GM12891 (cell line): Measurements from ENCODE around the gene ZXDB.
"Not testable (repeated sequence)": the region's sequence is repeated elsewhere in the genome, so short reads cannot be mapped to it uniquely, and the experiment has no call there.

Experiments
- DNase-seq: peaks from one replicate; pipeline ENCODE4 v3.0.0; 2011; ENCODE audit warnings: low spot score; ENCODE audit not compliant: insufficient read length
- FAIRE-seq: peaks from 2 replicates; lab custom pipeline; 2011; peaks lifted over from hg19 to GRCh38; lab: Jason Lieb, UNC
- PAX5 ChIP-seq: IDR thresholded peaks from 2 replicates; pipeline ENCODE4 v1.6.1; 2011; ENCODE audit warnings: low read length, moderate library complexity, mild to moderate bottlenecking; ENCODE audit not compliant: insufficient read depth, severe bottlenecking
- POLR2A ChIP-seq: IDR thresholded peaks from 2 replicates; pipeline ENCODE4 v1.6.1; 2011; ENCODE audit warnings: low read depth, low read length, control low read depth
- POLR2AphosphoS5 ChIP-seq: IDR thresholded peaks from 2 replicates; pipeline ENCODE4 v1.6.1; 2011; ENCODE audit warnings: low read depth, low read length, control low read depth
- POU2F2 ChIP-seq: IDR thresholded peaks from 2 replicates; pipeline ENCODE4 v1.6.1; 2011; ENCODE audit warnings: low read depth, mild to moderate bottlenecking, control low read depth, low read length, moderate library complexity
- SPI1 ChIP-seq: IDR thresholded peaks from 2 replicates; pipeline ENCODE4 v1.6.1; 2011; ENCODE audit warnings: low read depth, low read length, control low read depth
- TAF1 ChIP-seq: IDR thresholded peaks from 2 replicates; pipeline ENCODE4 v1.6.1; 2011; ENCODE audit warnings: low read depth, low read length, control low read depth

The ZXDB gene

GRCh38 chrX:57596109-57596508, 4.3 kb downstream of the ZXDB start:
- FAIRE-seq (no peak), DNase-seq (no peak)
- TF ChIP-seq POLR2A, result no peak
- no peak for TF ChIP-seq SPI1
- no peak for TF ChIP-seq POU2F2

DNA sequence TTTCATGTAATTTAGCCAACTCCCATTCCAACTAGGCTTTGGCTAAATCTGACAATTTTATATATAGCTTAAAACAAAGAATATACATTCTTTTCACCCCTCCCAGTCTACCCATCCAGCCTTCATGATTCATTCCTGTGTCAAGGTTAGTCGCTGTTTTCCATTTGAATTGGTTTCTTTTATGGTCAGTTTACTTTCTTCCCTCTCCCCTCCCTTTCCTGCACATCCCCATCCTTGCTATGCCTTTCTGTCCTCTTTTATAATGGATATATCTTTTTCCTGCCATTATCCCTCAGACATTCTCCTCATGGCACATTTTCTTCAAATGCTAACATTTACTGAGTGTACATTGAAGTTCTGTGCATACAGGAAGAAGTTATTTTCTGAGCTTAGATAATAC, 4.7 kb downstream of the ZXDB start:
- FAIRE-seq (no peak), DNase-seq (no peak)
- no peak for TF ChIP-seq TAF1
- TF ChIP-seq SPI1, result no peak
- no peak for TF ChIP-seq POLR2A

DNA sequence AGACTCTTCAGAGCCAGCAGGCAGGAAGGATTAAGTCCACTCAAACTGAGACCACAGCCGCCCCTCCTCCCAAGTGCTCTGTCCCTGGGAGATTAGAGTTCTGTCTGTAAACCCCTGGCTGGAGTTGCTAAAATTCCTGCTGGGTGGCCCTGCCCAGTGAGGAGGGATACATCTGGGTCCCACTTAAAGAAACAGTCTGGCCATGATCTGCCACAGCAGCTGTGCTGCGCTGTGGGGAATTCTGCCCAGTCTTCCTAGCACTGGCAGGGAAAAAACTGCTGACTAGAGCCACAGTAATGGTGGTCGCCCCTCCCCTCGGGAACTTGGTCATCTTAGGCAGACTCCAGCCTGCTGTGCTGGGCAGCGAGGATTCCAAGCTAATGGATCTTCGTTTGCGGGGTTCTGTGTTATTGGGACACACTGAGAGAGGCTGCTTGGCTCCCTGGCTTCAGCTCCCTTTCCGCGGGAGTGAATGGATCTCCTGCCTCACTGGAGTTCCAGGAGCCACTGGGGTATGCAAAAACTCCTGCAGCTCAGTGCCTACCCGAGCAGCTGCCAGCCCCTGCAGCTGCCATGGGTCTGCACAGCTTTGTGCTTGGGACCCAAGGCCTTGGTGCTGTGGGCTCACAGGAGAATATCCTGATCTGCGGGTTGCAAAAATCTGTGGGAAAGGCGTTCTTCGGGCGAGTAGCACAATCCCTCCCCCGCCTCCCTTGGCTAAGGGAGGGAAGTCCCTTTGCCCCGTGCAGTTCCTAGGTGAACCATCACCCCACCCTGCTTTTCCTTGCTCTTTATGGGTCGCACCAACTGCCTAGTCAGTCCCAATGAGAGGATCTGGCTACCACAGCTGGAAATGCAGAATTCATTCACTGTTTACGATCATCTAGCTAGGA, 15.7 kb downstream of the ZXDB start:
- DNase-seq (no peak), FAIRE-seq (no peak)
- TF ChIP-seq TAF1 (no peak), POLR2A (no peak), POLR2AphosphoS5 (no peak), POU2F2 (no peak), SPI1 (no peak), PAX5 (no peak)

DNA sequence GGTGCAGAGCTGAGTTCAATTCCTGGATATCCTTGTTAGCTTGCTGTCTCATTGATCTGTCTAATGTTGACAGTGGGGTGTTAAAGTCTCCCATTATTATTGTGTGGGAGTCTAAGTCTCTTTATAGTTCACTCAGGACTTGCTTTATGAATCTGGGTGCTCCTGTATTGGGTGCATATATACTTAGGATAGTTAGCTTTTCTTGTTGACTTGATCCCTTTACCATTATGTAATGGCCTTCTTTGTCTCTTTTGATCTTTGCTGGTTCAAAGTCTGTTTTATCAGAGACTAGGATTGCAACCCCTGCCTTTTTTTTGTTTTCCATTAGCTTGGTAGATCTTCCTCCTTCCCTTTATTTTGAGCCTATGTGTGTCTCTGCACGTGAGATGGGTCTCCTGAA, 21.5 kb downstream of the ZXDB start:
- not testable (repeated sequence) for FAIRE-seq, DNase-seq

DNA sequence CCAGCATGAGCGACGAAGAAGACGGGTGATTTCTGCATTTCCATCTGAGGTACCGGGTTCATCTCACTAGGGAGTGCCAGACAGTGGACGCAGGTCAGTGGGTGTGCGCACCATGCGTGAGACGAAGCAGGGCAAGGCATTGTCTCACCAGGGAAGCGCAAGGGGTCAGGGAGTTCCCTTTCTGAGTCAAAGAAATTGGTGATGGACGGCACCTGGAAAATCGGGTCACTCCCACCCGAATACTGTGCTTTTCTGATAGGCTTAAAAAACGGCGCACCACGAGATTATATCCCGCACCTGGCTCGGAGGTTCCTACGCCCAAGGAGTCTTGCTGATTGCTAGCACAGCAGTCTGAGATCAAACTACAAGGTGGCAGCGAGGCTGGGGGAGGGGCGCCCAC, 37.6 kb downstream of the ZXDB start:
- not testable (repeated sequence) for FAIRE-seq, DNase-seq

- DNase-seq (no peak), FAIRE-seq (no peak)
- TF ChIP-seq SPI1, result no peak
- no peak for TF ChIP-seq POLR2AphosphoS5
- no peak for TF ChIP-seq POU2F2
- TF ChIP-seq POLR2A, result no peak
- TF ChIP-seq TAF1, result no peak
- TF ChIP-seq PAX5, result no peak
These were observed 48.8 kb downstream of the ZXDB start for GRCh38 chrX:57640674-57641016.

GRCh38 chrX:57641338-57641737, 49.5 kb downstream of the ZXDB start:
- DNase-seq (no peak), FAIRE-seq (no peak)
- no peak for TF ChIP-seq POLR2AphosphoS5
- TF ChIP-seq POLR2A, result no peak
- no peak for TF ChIP-seq TAF1
- no peak for TF ChIP-seq PAX5
- TF ChIP-seq SPI1, result no peak
- TF ChIP-seq POU2F2, result no peak

GRCh38 chrX:57643698-57644097, 51.9 kb downstream of the ZXDB start:
- no peak for DNase-seq
- TF ChIP-seq TAF1 (no peak), SPI1 (no peak), PAX5 (no peak), POLR2A (no peak), POLR2AphosphoS5 (no peak), POU2F2 (no peak)
- FAIRE-seq, result no peak

DNA sequence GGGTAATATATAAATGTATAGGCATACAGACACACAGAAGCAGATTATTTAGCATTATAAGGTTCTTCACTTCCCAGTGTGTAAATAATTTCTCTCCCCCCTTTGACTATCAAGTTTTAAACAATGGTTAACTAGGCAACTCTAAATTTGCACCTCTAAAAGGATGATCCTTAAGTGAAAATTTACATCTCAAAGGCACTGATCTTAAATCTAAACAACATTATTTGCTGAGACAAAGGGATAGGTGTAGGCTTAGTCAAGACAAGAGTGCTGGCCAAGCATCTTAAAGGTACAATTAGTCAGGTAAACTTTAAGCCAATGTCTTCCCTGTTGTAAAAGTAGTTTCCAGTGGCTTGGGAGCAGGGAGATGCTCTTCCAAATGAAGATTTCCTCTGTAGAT, 55.2 kb downstream of the ZXDB start:
- DNase-seq, result no peak
- FAIRE-seq, result no peak
- TF ChIP-seq POLR2AphosphoS5 (no peak), POLR2A (no peak), POU2F2 (no peak), TAF1 (no peak), SPI1 (no peak), PAX5 (no peak)
